C1 segment of cervical spinal cord (tissue), 14 donors: ENCODE data around the gene FBXO45.
"Not testable (repeated sequence)": the region's sequence is repeated elsewhere in the genome, so short reads cannot be mapped to it uniquely, and the experiment has no call there.

ENCODE experiments used
- DNase-seq, 14 donors: peaks; one replicate each; lab custom pipeline; 2025; lab: John Stamatoyannopoulos, UW

FBXO45 gene, protein sequence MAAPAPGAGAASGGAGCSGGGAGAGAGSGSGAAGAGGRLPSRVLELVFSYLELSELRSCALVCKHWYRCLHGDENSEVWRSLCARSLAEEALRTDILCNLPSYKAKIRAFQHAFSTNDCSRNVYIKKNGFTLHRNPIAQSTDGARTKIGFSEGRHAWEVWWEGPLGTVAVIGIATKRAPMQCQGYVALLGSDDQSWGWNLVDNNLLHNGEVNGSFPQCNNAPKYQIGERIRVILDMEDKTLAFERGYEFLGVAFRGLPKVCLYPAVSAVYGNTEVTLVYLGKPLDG

DNA sequence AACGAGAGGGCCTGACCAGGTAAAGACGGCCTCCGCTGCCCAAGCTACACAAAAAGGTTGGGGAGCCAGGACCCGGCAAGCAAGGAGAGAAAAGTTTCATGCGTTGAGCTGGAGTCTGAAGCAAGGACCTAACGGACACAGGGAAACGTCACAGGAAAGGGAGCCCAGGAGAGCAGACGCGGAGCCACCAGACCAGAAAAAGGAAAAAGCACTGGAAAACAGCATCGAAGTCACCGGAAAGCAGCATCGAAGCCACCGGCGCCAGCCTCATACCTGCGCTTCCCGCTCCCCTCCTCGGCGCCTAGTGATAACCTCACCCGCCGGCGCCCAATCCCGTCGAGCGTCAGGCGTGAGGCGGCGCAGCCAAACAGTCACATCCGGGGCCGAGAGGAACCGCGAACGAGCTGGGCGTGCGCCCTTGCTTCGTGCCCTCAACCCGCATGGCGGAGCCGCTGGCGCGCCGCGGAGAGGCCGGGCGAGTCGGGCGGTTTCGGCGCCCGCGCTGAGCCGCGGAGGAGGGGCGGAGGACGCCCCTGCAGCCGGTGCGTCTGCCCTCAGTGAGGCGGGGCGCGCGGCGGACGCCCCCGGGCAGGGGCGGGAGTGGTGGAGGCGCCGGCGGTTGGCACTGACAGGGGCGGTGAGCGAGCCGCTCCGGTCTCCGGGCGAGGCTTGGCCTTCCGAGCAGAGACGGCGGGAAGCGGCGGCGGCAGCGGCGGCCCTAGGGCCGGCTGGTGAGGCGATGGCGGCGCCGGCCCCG is at the start of gene FBXO45, which contains the start of gene WDR53:
Gene FBXO45 (plus strand): TSS at position 415 of the 757 bp plus-strand sequence. CDS start 325 bp downstream, at position 740.
Gene WDR53 (minus strand): TSS at position 309 of the 757 bp plus-strand sequence. CDS start 7,079 bp downstream, outside the sequence.
- peak; percentile 27 to 94 (median 91) for DNase-seq

GRCh38 chr3:196518966-196519717 is 49.3 kb upstream of the FBXO45 start:
- DNase-seq: peak in 1 of 14 donors; percentile 0

- DNase-seq: no peak
Observed at GRCh38 chr3:196519718-196520082, 48.8 kb upstream of the FBXO45 start.

DNA sequence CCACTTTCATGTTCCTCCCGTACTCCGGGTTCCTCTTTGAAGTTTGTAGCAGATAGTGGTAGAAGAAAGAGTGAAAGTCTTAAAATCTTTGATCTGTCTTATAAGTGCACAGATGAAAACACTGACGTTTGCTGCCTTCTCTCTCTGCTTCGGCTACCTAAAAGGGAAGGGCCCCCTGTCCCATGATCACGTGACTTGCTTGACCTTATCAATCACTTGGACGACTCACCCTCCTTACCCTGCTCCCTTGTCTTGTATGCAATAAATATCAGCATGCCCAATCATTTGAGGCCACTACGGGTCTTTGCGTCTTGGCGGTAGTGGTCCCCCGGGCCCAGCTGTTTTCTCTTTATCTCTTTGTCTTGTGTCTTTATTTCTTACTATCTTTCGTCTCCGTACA is 47.2 kb upstream of the FBXO45 start:
- DNase-seq: not testable (repeated sequence)

GRCh38 chr3:196523841-196524240 is 44.6 kb upstream of the FBXO45 start:
- no peak for DNase-seq

- DNase-seq: no peak
Observed at GRCh38 chr3:196524527-196524926, 43.9 kb upstream of the FBXO45 start.

- no peak for DNase-seq
Observed at GRCh38 chr3:196525141-196525540, 43.3 kb upstream of the FBXO45 start.

DNA sequence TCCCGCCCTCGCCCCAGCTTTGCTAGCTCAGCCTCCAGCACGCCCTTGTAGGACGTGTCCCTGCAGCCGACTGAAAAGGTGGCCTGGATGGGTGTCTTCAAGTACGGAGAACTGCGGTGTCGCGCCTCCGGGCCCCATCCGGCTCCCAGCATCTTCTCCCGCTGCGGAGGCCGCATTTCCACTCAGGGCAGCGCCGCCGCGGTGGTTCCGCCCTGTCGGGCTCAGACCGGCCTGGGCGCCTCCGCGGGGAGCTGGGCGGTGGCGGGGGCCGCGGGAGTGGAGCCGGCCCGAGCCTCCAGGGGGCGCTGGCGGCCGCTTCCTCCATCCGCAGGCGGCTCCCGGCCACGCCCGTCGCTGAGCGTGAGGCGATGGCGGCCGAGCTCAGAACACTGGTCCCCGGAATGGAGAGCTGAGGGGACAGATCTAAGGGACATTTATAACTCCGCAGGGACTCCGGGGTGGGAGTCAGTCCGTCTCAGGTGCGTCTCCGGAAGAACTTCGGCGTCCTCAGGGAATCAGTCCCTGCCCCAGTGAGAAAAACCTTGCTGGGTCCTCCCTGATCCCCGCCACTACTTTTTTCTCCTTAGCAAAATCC is 39.7 kb upstream of the FBXO45 start:
- peak in 11 of 14 donors; percentile 7 to 78 (median 35) for DNase-seq

GRCh38 chr3:196531418-196531817 is 37.0 kb upstream of the FBXO45 start:
- DNase-seq: no peak

GRCh38 chr3:196533260-196533681 is 35.2 kb upstream of the FBXO45 start:
- DNase-seq: no peak

GRCh38 chr3:196537319-196537984 is 31.0 kb upstream of the FBXO45 start:
- peak in 1 of 14 donors; percentile 5 for DNase-seq

GRCh38 chr3:196541684-196542445 is 26.6 kb upstream of the FBXO45 start:
- DNase-seq: no peak

DNA sequence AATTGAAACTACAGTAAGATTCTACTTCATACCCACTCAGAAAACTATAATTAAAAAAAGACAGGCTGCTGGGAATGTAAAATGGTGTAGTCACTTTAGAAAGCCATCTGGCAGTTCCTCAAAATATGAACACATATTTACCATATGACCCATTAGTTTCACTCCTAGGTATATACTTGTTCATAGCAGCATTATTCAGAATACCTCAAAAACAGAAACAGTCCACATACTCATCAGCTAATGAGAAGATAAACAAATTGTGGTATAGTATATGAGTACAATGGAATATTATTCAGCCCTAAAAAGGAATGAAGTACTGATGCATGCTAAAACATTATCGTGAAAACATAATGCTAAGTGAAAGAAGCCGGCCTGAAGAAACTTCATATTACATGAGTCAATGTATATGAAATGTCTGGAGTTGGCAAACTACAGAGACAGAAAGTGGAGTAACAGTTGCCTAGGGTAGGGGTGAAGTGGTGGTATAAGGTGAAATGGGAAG is 23.9 kb upstream of the FBXO45 start:
- DNase-seq: no peak

GRCh38 chr3:196546537-196546936 is 21.9 kb upstream of the FBXO45 start:
- DNase-seq: no peak

- DNase-seq: no peak
Observed at GRCh38 chr3:196547067-196547466, 21.4 kb upstream of the FBXO45 start.

GRCh38 chr3:196549312-196549711 is 19.1 kb upstream of the FBXO45 start:
- not testable (repeated sequence) for DNase-seq

DNA sequence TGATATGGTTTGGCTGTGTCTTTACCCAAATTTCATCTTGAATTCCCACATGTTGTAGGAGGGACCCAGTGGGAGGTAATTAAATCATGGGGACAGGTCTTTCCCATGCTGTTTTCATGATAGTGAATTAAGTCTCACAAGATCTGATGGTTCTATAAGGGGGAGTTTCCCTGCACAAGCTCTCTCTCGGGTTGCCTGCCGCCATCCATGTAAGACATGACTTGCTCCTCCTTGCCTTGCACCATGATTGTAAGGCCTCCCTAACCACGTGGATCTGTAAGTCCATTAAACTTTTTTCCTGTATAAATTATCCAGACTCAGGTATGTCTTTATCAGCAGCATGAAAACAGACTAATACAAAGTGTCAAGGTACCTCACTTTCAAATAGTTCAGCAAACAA is 18.3 kb upstream of the FBXO45 start:
- not testable (repeated sequence) for DNase-seq

DNA sequence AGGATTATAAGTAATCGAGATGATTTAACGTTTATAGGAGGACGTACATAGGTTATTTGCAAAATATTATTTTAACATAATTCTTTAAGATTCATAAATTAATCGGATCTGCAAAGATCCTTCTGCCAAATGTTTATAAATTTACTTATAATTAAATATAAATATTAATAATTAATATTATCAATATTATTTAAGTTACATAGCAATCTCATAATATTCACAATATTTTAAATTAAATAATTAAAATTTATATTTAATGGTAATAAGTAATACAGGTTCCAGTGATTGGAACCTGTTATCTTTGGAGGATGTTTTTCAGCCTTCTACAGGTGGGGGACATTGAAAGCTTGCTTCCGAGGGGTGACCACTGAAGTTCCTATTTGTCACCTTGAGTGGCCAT is 16.2 kb upstream of the FBXO45 start:
- DNase-seq: no peak

DNA sequence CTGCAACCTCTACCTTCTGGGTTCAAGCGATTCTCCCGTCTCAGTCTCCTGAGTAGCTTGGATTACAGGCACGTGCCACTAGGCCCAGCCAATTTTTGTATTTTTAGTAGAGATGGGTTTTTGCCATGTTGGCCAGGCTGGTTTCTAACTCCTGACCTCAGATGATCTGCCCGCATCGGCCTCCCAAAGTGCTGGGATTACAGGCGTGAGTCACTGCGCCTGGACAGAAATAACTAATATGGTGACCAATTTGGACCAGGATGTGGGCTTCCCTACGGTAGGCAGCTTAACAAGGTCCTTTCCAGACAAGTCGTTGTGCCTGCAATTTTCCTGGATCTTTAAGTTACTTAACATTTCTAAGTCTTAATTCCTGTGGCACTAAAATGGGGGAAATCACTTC is 14.9 kb upstream of the FBXO45 start:
- no peak for DNase-seq

DNA sequence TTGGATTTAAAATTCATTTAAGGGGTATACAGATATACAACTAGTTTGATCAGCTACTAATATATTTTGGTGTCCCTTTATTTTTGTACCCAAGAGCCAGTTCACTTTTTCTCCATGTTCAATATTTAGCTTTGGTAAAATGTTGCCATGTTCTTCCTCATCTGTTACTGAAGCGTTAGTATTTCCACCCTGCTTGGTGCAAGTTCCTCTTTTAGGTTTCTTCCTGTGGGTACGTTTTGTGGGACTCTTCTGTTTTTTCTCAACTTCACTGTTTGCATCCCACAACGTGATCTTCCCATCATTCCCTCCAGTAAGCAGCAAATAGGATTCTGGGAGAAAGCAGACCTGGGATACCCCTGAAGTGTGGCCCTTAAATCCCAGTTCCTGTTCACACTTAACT is 14.3 kb upstream of the FBXO45 start:
- no peak for DNase-seq
